ENCODE results near the gene GLRX5.

- no peak for TF ChIP-seq CTCF (IDR thresholded peaks at IDR 0.05)
- no peak for TF ChIP-seq POLR2A (IDR thresholded peaks at IDR 0.05)
Observed at GRCh38 chr14:95557832-95558231, 23.0 kb downstream of the GLRX5 start.

Measured in uterus (tissue), 2 donors.